Effector CD8-positive, alpha-beta T cell (primary cell): ENCODE measurements around the gene ETV6.

Experiments
- DNase-seq: peaks from one replicate; lab custom pipeline; 2025; lab: John Stamatoyannopoulos, UW

ETV6 gene

GRCh38 chr12:11774821-11775220, 125.3 kb downstream of the ETV6 start:
- no peak for DNase-seq

GRCh38 chr12:11776316-11776715, 126.8 kb downstream of the ETV6 start:
- DNase-seq, result no peak

- DNase-seq, result no peak
Observed at GRCh38 chr12:11777451-11777850, 128.0 kb downstream of the ETV6 start.

GRCh38 chr12:11777962-11778361, 128.5 kb downstream of the ETV6 start:
- no peak for DNase-seq

- no peak for DNase-seq
Observed at GRCh38 chr12:11778713-11779685, 129.5 kb downstream of the ETV6 start.

- no peak for DNase-seq
Observed at GRCh38 chr12:11780521-11781101, 131.1 kb downstream of the ETV6 start.

GRCh38 chr12:11782914-11783420, 133.5 kb downstream of the ETV6 start:
- DNase-seq, result no peak

- no peak for DNase-seq
Observed at GRCh38 chr12:11785712-11786111, 136.2 kb downstream of the ETV6 start.

- no peak for DNase-seq
Observed at GRCh38 chr12:11786638-11787365, 137.3 kb downstream of the ETV6 start.

- no peak for DNase-seq
Observed at GRCh38 chr12:11787437-11787836, 138.0 kb downstream of the ETV6 start.

- DNase-seq, result no peak
Observed at GRCh38 chr12:11787933-11788849, 138.7 kb downstream of the ETV6 start.

GRCh38 chr12:11793921-11794710, 144.6 kb downstream of the ETV6 start:
- no peak for DNase-seq

GRCh38 chr12:11794751-11795150, 145.3 kb downstream of the ETV6 start:
- no peak for DNase-seq

- DNase-seq, result no peak
Observed at GRCh38 chr12:11795192-11795912, 145.9 kb downstream of the ETV6 start.

GRCh38 chr12:11795913-11796459, 146.5 kb downstream of the ETV6 start:
- DNase-seq, result no peak

- no peak for DNase-seq
Observed at GRCh38 chr12:11797317-11797913, 147.9 kb downstream of the ETV6 start.

GRCh38 chr12:11798006-11798708, 148.7 kb downstream of the ETV6 start:
- no peak for DNase-seq

- no peak for DNase-seq
Observed at GRCh38 chr12:11798856-11799501, 149.5 kb downstream of the ETV6 start.
